ENCODE measurements around the gene SCFD2. TPM values are rescaled to one million over a fixed set of nuclear protein-coding genes. Genes with fewer than 3 reads are reported as not detected.

The SCFD2 gene
- total and polyA plus RNA-seq, 10 of the 15 experiments (the other 5 are each of a cell fraction or from before 2014, with no cell fraction given) = 4.8 to 37.6 (median 24.9) TPM

GRCh38 chr4:53043055-53043454 is 322.8 kb downstream of the SCFD2 start:
- ATAC-seq (no peak), FAIRE-seq (no peak), DNase-seq (ENCODE audit: low read depth, low spot score) (no peak)
- H2AFZ ChIP-seq (ENCODE audit: control insufficient read depth, low read depth, low read length) = no peak overlapping the region
- H3K4me3 ChIP-seq = no peak overlapping the region
- TF ChIP-seq JUNB (IDR thresholded peaks at IDR 0.05) = no peak
- TF ChIP-seq MYB (IDR thresholded peaks at IDR 0.05; ENCODE audit: borderline replicate concordance, low read depth, low read length) = no peak
- no peak for TF ChIP-seq ZZZ3 (IDR thresholded peaks at IDR 0.05; ENCODE audit: control insufficient read depth, insufficient read length, low read depth)
- TF ChIP-seq MEF2A (IDR thresholded peaks at IDR 0.05; ENCODE audit: insufficient read depth, low read depth, low read length) = no peak
- TF ChIP-seq MAX (IDR thresholded peaks at IDR 0.05; ENCODE audit: low read depth, low read length) = no peak
- no peak for TF ChIP-seq PKNOX1 (IDR thresholded peaks at IDR 0.05)
- TF ChIP-seq FOXM1 (IDR thresholded peaks at IDR 0.05; ENCODE audit: low read depth, low read length) = no peak
- no peak for TF ChIP-seq HDAC6 (IDR thresholded peaks at IDR 0.05; ENCODE audit: unreplicated experiment)
- no peak for TF ChIP-seq ESRRA (IDR thresholded peaks at IDR 0.05; ENCODE audit: low read length)
- no peak for TF ChIP-seq SMARCA5 (IDR thresholded peaks at IDR 0.05)
- TF ChIP-seq USF1 (IDR thresholded peaks at IDR 0.05; ENCODE audit: borderline replicate concordance, extremely low read length, insufficient read depth, low read depth, low read length) = no peak
- TF ChIP-seq RFX5 (IDR thresholded peaks at IDR 0.05; ENCODE audit: low read depth, low read length) = no peak
- no peaks in the 10 kb centered on the region for H3K27me3 ChIP-seq (replicated peaks in 1 of 2; ENCODE audit: control insufficient read depth in 2 of 2, insufficient read depth in 2 of 2, low read length in 1 of 2)
- in situ Hi-C loops (cut with MboI) = no loop called here
- H4K20me1 ChIP-seq (ENCODE audit: control insufficient read depth, insufficient read depth) = no peaks in the 10 kb centered on the region
- no peak overlapping the region for H3K9ac ChIP-seq (ENCODE audit: control insufficient read depth, insufficient read depth, low read length)
- no TSS peak for BruUV-seq (replicated peaks)
- ChIA-PET POLR2A (no interaction called here), CTCF (no interaction called here), SMC1A (ENCODE audit: uncharacterized antibody, unreplicated experiment) (no interaction called here), RAD21 (ENCODE audit: unreplicated experiment) (no interaction called here)
- no peaks in the 10 kb centered on the region for H3K4me1 ChIP-seq (ENCODE audit: control insufficient read depth, insufficient read depth, low read length)
- no peak overlapping the region for H3K4me2 ChIP-seq (ENCODE audit: control insufficient read depth, insufficient read depth)
- intact Hi-C loops (cut with micrococcal nuclease; ENCODE audit: unreplicated experiment) = no loop called here
- 78% methylated on average over 3 of the region's 3 CpGs for WGBS (ENCODE audit: insufficient coverage, insufficient replicate concordance, low lambda C conversion rate, missing lambda C conversion rate)
- no peak overlapping the region for H3K27ac ChIP-seq (ENCODE audit: control insufficient read depth, insufficient read depth)
- H3K79me2 ChIP-seq (ENCODE audit: control insufficient read depth, insufficient read depth, low read length) = no peaks in the 10 kb centered on the region
- no peaks in the 10 kb centered on the region for H3K36me3 ChIP-seq (ENCODE audit: control insufficient read depth in 2 of 2, insufficient read depth in 2 of 2, low read length in 1 of 2)
- no peaks in the 10 kb centered on the region for H3K9me3 ChIP-seq (replicated peaks; ENCODE audit: control insufficient read depth, insufficient read depth, low read length)
